Measurements from ENCODE around the gene TIMMDC1. TPM values are rescaled to one million over a fixed set of nuclear protein-coding genes. Genes with fewer than 3 reads are reported as not detected.

Gene TIMMDC1
- total and polyA plus RNA-seq, 10 of the 15 experiments (the other 5 are each of a cell fraction or from before 2014, with no cell fraction given): 55.9 to 146 (median 72.1) TPM

DNA sequence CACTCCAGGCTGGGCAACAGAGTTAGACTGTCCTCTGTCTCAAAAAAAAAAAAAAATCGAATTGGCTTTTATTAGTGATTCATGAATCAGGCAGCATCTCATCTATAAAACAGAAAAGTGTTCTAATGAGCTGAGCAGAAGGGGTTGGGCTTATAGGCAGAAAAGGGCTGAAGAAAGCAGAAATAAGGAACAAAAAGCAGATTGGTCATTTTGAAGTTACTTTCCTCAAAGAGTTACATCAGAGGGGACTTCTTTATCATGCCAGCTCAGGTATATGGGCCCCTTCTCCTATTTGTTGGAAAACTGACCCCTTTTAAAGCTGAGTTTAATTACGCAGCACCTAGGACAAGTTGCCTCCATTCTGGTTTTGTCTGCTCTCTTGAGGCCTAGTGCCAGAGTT, 30.3 kb upstream of the TIMMDC1 start:
- intact Hi-C loops (cut with micrococcal nuclease; ENCODE audit: unreplicated experiment): loop anchor here (2.0 to 10.0 kb wide), 3 partner anchors 31 to 173 kb away; partner anchors contain the start of genes ARHGAP31, CD80 and TIMMDC1
- Histone ChIP-seq H3K27me3 (replicated peaks in 1 of 2; ENCODE audit: control insufficient read depth in 2 of 2, insufficient read depth in 2 of 2, low read length in 1 of 2) (no peaks in the 10 kb centered on the region), H3K9ac (ENCODE audit: control insufficient read depth, insufficient read depth, low read length) (peak overlapping the region; percentile 89), H3K36me3 (ENCODE audit: control insufficient read depth in 2 of 2, insufficient read depth in 2 of 2, low read length in 1 of 2) (peaks cover 1 to 3% of the 10 kb centered on the region in 2 experiments; a peak in 3 of 4 replicates), H3K9me3 (replicated peaks; ENCODE audit: control insufficient read depth, insufficient read depth, low read length) (no peaks in the 10 kb centered on the region), H3K4me2 (ENCODE audit: control insufficient read depth, insufficient read depth) (peak overlapping the region; percentile 99), H4K20me1 (ENCODE audit: control insufficient read depth, insufficient read depth) (no peaks in the 10 kb centered on the region), H3K4me1 (ENCODE audit: control insufficient read depth, insufficient read depth, low read length) (peaks cover 5% of the 10 kb centered on the region), H3K27ac (ENCODE audit: control insufficient read depth, insufficient read depth) (peak overlapping the region; percentile 96), H3K4me3 (peak overlapping the region; percentile 90), H3K79me2 (ENCODE audit: control insufficient read depth, insufficient read depth, low read length) (peaks cover 39% of the 10 kb centered on the region), H2AFZ (ENCODE audit: control insufficient read depth, low read depth, low read length) (peak overlapping the region; percentile 100)
- DNase-seq (ENCODE audit: low read depth, low spot score) (peak; percentile 12), ATAC-seq (no peak), FAIRE-seq (no peak)
- ChIA-PET POLR2A (interaction anchor here (0.6 to 4.0 kb wide), 5 partner anchors 30 to 172 kb away, joined by 3 to 20 read pairs (median 4); partner anchors contain the start of genes CD80 and TIMMDC1), SMC1A (ENCODE audit: uncharacterized antibody, unreplicated experiment) (interaction anchor here (0.7 to 1.6 kb wide), 4 partner anchors 27 to 214 kb away, joined by 3 to 5 read pairs (median 4); no protein-coding TSS in a partner anchor), RAD21 (ENCODE audit: unreplicated experiment) (interaction anchor here (0.7 to 1.1 kb wide), 3 partner anchors 73 to 227 kb away, joined by 3 read pairs; partner anchors contain the start of genes B4GALT4 and COX17), CTCF (interaction anchor here (0.7 to 1.4 kb wide), 2 partner anchors 9 to 209 kb away, joined by 3 read pairs; no protein-coding TSS in a partner anchor)
- no TSS peak for BruUV-seq (replicated peaks)
- TF ChIP-seq SIN3A (IDR thresholded peaks at IDR 0.05; ENCODE audit: low read depth, low read length): no peak
- 0 out of 2 replicates have a peak, but pooled peaks have one; percentile 16 for TF ChIP-seq PML (IDR thresholded peaks at IDR 0.05; ENCODE audit: low read length)
- WGBS (ENCODE audit: insufficient coverage, insufficient replicate concordance, low lambda C conversion rate, missing lambda C conversion rate): 64% methylated on average over 2 of the region's 2 CpGs
- in situ Hi-C loops (cut with MboI): no loop called here

DNA sequence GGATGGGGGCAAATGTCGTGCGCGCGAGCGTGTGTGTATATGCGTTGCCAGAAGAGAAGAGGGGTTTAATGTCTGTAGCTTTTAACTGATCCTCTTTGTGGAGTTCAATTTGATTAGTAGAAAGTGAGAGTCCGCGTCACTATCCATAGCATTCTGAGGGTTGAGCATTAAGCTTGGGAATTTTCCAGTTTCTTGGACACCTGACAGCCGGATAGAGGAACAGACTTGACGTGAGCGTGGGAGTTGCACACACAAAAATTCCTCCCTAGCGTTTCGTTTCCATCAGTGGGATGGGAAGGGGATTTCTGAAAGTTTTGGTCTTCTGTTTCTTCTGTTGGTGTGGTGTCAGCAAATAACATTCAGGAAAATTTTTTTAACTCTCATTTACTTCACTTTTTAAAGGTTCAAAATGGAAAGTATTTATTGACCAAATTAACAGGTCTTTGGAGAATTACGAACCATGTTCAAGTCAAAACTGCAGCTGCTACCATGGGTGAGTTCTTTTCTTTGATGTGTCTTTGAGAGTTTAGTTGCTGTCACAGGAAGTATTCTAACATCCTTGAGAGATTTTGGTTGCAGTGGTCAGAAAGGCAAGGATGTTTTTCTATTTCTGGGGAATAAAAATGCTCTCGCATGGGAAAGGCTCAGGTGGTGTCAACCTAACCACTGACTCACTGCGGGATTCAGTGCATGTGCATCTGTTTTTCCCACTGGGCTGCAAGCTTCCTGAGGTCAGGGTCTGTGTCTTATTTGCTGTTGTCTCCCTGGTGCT, 28.7 kb upstream of the TIMMDC1 start:
- Histone ChIP-seq H3K9me3 (replicated peaks; ENCODE audit: control insufficient read depth, insufficient read depth, low read length) (no peaks in the 10 kb centered on the region), H3K9ac (ENCODE audit: control insufficient read depth, insufficient read depth, low read length) (peak overlapping the region; percentile 89), H3K79me2 (ENCODE audit: control insufficient read depth, insufficient read depth, low read length) (peaks cover 31% of the 10 kb centered on the region), H3K4me3 (peak overlapping the region; percentile 90), H4K20me1 (ENCODE audit: control insufficient read depth, insufficient read depth) (no peaks in the 10 kb centered on the region), H2AFZ (ENCODE audit: control insufficient read depth, low read depth, low read length) (peak overlapping the region; percentile 100), H3K27me3 (replicated peaks in 1 of 2; ENCODE audit: control insufficient read depth in 2 of 2, insufficient read depth in 2 of 2, low read length in 1 of 2) (no peaks in the 10 kb centered on the region), H3K4me2 (ENCODE audit: control insufficient read depth, insufficient read depth) (peak overlapping the region; percentile 72), H3K27ac (ENCODE audit: control insufficient read depth, insufficient read depth) (peak overlapping the region; percentile 96), H3K4me1 (ENCODE audit: control insufficient read depth, insufficient read depth, low read length) (no peaks in the 10 kb centered on the region), H3K36me3 (ENCODE audit: control insufficient read depth in 2 of 2, insufficient read depth in 2 of 2, low read length in 1 of 2) (peaks cover 1 to 3% of the 10 kb centered on the region in 2 experiments; a peak in 3 of 4 replicates)
- ChIA-PET SMC1A (ENCODE audit: uncharacterized antibody, unreplicated experiment) (interaction anchor here (1.0 to 2.7 kb wide), 10 partner anchors 10 to 213 kb away, joined by 3 to 11 read pairs (median 3); partner anchors contain the start of gene TIMMDC1), POLR2A (interaction anchor here (0.9 to 4.0 kb wide), 5 partner anchors 9 to 626 kb away, joined by 3 to 20 read pairs (median 4); partner anchors contain the start of genes CD80 and TIMMDC1), RAD21 (ENCODE audit: unreplicated experiment) (interaction anchor here (1.1 to 2.8 kb wide), 6 partner anchors 29 to 195 kb away, joined by 4 to 5 read pairs (median 5); partner anchors contain the start of genes CD80 and TIMMDC1), CTCF (interaction anchor here (0.7 to 2.0 kb wide), 6 partner anchors 8 to 211 kb away, joined by 3 to 10 read pairs (median 3); no protein-coding TSS in a partner anchor)
- ATAC-seq: 0 out of 3 replicates have a peak, but pooled peaks have one; percentile 8
- no TSS peak for BruUV-seq (replicated peaks)
- WGBS (ENCODE audit: insufficient coverage, insufficient replicate concordance, low lambda C conversion rate, missing lambda C conversion rate): under 1% methylated on average over 16 of the region's 16 CpGs
- no peak for FAIRE-seq
- intact Hi-C loops (cut with micrococcal nuclease; ENCODE audit: unreplicated experiment) (loop anchor here (2.0 to 10.0 kb wide), 3 partner anchors 29 to 175 kb away; partner anchors contain the start of genes ARHGAP31, CD80 and TIMMDC1), in situ Hi-C loops (cut with MboI) (no loop called here)
- peak; percentile 25 for DNase-seq (ENCODE audit: low read depth, low spot score)
- TF ChIP-seq, protein P1, sequence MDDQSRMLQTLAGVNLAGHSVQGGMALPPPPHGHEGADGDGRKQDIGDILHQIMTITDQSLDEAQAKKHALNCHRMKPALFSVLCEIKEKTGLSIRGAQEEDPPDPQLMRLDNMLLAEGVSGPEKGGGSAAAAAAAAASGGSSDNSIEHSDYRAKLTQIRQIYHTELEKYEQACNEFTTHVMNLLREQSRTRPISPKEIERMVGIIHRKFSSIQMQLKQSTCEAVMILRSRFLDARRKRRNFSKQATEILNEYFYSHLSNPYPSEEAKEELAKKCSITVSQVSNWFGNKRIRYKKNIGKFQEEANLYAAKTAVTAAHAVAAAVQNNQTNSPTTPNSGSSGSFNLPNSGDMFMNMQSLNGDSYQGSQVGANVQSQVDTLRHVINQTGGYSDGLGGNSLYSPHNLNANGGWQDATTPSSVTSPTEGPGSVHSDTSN (IDR thresholded peaks at IDR 0.05; ENCODE audit: insufficient replicate concordance, low read depth, low read length): no peak
- TF ChIP-seq SIX5 (IDR thresholded peaks at IDR 0.05; ENCODE audit: low read depth, low read length, severe bottlenecking) (no peak), RUNX3 (IDR thresholded peaks at IDR 0.05; ENCODE audit: low read length) (peak; percentile 21; the same call in 1 of the 2 replicates), NBN (IDR thresholded peaks at IDR 0.05) (no peak), NR2C2 (IDR thresholded peaks at IDR 0.05; ENCODE audit: borderline replicate concordance, control insufficient read depth, insufficient read length, low read depth) (no peak), HDAC6 (IDR thresholded peaks at IDR 0.05; ENCODE audit: unreplicated experiment) (no peak)
- TF ChIP-seq, protein P2, sequence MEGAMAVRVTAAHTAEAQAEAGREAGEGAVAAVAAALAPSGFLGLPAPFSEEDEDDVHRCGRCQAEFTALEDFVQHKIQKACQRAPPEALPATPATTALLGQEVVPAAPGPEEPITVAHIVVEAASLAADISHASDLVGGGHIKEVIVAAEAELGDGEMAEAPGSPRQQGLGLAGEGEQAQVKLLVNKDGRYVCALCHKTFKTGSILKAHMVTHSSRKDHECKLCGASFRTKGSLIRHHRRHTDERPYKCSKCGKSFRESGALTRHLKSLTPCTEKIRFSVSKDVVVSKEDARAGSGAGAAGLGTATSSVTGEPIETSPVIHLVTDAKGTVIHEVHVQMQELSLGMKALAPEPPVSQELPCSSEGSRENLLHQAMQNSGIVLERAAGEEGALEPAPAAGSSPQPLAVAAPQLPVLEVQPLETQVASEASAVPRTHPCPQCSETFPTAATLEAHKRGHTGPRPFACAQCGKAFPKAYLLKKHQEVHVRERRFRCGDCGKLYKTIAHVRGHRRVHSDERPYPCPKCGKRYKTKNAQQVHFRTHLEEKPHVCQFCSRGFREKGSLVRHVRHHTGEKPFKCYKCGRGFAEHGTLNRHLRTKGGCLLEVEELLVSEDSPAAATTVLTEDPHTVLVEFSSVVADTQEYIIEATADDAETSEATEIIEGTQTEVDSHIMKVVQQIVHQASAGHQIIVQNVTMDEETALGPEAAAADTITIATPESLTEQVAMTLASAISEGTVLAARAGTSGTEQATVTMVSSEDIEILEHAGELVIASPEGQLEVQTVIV (IDR thresholded peaks at IDR 0.05; ENCODE audit: borderline replicate concordance, partially characterized antibody): no peak
- TF ChIP-seq, protein P3, sequence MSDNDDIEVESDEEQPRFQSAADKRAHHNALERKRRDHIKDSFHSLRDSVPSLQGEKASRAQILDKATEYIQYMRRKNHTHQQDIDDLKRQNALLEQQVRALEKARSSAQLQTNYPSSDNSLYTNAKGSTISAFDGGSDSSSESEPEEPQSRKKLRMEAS (IDR thresholded peaks at IDR 0.05; ENCODE audit: low read depth, low read length): no peak

Measured in GM12878 (cell line).